GM10847 (cell line): ENCODE results near the gene EPM2AIP1.

ENCODE experiments used
- POLR2A ChIP-seq: IDR thresholded peaks from 2 replicates; pipeline ENCODE4 v1.6.1; 2011; ENCODE audit not compliant: insufficient read length; ENCODE audit errors: extremely low read depth

The EPM2AIP1 gene

GRCh38 chr3:37016903-37017302, 24.0 kb upstream of the EPM2AIP1 start:
- no peak for TF ChIP-seq POLR2A

- no peak for TF ChIP-seq POLR2A
These were observed 22.7 kb upstream of the EPM2AIP1 start for GRCh38 chr3:37015642-37016041.

- no peak for TF ChIP-seq POLR2A
These were observed 21.7 kb upstream of the EPM2AIP1 start for GRCh38 chr3:37014620-37015019.

GRCh38 chr3:36993326-36994283, 674 bp upstream of the EPM2AIP1 start, which contains the start of gene MLH1:
MLH1 (plus strand) TSS chr3:36993518; CDS start chr3:36993548, 30 bp downstream.
- TF ChIP-seq POLR2A = peak; percentile 79

GRCh38 chr3:36991923-36992805, 767 bp downstream of the EPM2AIP1 start:
- TF ChIP-seq POLR2A = no peak

DNA sequence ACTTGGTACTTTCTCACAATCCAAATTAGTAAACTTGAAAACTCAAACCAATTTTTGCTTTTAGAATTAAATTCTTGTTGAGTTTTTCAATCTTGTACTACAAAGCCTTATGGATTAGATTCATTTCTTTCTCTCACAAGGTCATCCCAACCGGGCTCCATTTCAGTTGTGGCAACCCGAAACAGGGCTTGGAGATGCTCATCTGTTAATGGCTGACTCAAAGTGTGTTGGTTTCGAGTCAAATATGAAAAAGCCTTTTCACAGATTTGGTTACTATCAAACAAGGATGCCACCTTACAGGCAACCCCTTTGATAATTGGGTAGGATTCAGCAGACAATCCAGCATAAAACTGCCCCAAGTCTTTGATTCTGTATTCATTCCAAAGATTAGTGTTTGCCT, 1.8 kb downstream of the EPM2AIP1 start:
- TF ChIP-seq POLR2A = no peak

DNA sequence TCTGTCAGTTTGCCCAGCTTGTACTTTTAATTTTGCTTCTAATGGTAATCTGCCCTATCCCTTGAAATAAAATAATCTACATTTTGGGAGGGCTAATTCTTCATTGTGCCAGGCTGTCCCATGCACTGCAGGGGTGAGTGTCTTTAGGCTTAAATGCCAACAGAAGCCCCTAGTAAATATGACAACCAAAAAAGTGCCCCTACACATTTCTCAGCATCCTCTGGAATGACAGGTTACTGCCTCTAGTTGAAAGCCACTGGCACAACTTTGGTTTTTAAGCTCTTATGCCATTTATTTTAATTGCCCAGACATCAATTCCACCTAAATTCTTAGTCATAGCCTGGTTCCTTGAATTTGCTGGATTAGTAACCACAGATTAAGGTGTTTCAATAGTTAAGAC, 3.4 kb downstream of the EPM2AIP1 start:
- TF ChIP-seq POLR2A = no peak

GRCh38 chr3:36989005-36989404, 3.9 kb downstream of the EPM2AIP1 start:
- no peak for TF ChIP-seq POLR2A

DNA sequence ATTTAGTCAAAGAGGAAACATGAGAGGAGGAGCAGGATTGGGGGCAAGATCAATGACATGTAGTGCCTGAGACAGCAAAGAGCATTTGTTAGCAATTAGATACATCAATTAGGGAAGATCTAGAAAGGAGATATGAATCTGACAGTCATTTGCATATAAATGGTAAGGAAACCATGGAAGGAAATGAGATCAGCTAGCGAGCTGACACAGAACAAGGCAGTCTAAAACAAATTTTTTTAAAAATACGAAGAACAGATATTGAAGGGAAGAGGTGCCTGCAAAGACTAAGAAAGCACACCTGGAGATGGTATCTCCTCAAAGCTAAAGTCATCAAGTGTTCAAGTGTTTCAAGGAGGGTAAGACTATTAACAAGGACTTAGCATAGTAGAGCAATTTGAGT, 4.6 kb downstream of the EPM2AIP1 start:
- TF ChIP-seq POLR2A = no peak

- TF ChIP-seq POLR2A = no peak
These were observed 11.9 kb downstream of the EPM2AIP1 start for GRCh38 chr3:36981006-36981405.

- TF ChIP-seq POLR2A = no peak
These were observed 19.8 kb downstream of the EPM2AIP1 start for GRCh38 chr3:36973139-36973538.

GRCh38 chr3:36972163-36972562, 20.8 kb downstream of the EPM2AIP1 start:
- TF ChIP-seq POLR2A = no peak

GRCh38 chr3:36969540-36970432, 23.1 kb downstream of the EPM2AIP1 start:
- TF ChIP-seq POLR2A = no peak

- TF ChIP-seq POLR2A = no peak
These were observed 23.8 kb downstream of the EPM2AIP1 start for GRCh38 chr3:36969085-36969484.

DNA sequence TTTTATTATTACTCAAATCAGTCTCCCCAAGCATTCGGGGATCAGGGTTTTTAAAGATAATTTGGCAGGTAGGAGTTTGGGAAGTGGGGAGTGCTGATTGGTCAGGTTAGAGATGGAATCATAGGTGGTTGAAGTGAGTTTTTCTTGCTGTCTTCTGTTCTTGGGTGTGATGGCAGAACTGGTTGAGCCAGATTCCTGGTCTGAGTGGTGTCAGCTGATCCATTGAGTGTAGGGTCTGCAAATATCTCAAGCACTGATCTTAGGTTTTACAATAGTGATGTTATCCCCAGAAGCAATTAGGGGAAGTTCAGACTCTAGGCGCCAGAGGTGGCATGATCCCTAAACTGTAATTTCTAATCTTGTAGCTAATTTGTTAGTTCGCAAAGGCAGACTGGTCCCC, 27.5 kb downstream of the EPM2AIP1 start:
- TF ChIP-seq POLR2A = no peak

- no peak for TF ChIP-seq POLR2A
These were observed 28.1 kb downstream of the EPM2AIP1 start for GRCh38 chr3:36964817-36965216.
